Type B pancreatic cell (in vitro differentiated cells): ENCODE data around the gene INTS13. TPM values are rescaled to one million over a fixed set of nuclear protein-coding genes. Genes with fewer than 3 reads are reported as not detected.

Experiments used
- DNase-seq: peaks from one replicate; pipeline ENCODE4 v3.0.0; 2021; ENCODE audit warnings: mixed read lengths; ENCODE audit not compliant: unreplicated experiment; ENCODE audit errors: extremely low spot score
- H3K27ac Mint-ChIP-seq: 2 replicates; pipeline ENCODE4 v1.8.0; 2021; ENCODE audit warnings: mild to moderate bottlenecking, mixed read lengths
- H3K27me3 Mint-ChIP-seq: 2 replicates; pipeline ENCODE4 v1.8.0; 2021; ENCODE audit warnings: mixed read lengths
- H3K36me3 Mint-ChIP-seq: 2 replicates; pipeline ENCODE4 v1.8.0; 2021; ENCODE audit warnings: mixed read lengths
- H3K4me1 Mint-ChIP-seq: one replicate; pipeline ENCODE4 v1.8.0; 2021; ENCODE audit warnings: mixed read lengths; ENCODE audit not compliant: unreplicated experiment
- H3K4me3 Mint-ChIP-seq: 2 replicates; pipeline ENCODE4 v1.8.0; 2021; ENCODE audit warnings: mild to moderate bottlenecking, mixed read lengths
- H3K9me3 Mint-ChIP-seq: 2 replicates; pipeline ENCODE4 v1.8.0; 2021; ENCODE audit warnings: mixed read lengths
- CTCF ChIP-seq: fragments of 200-600 bp; sonication (generic); conservative IDR thresholded peaks from 2 replicates; pipeline ENCODE4 v1.5.0; 2021; ENCODE audit warnings: antibody characterized with exemption, mild to moderate bottlenecking
- long read RNA-seq: library from polyadenylated mRNA; unstranded; transcript quantifications from one replicate; pipeline ENCODE4 v2.0.0, GENCODE V29; 2020
- total RNA-seq: library from RNA; stranded (reverse); gene quantifications from 2 replicates; pipeline ENCODE4 v1.2.1, GENCODE V29; 2021; ENCODE audit warnings: low replicate concordance

The INTS13 gene
- 30.3 and 34.1 TPM in 2 replicates for total RNA-seq
- long read RNA-seq, transcript INTS13-201 (17 exons, 2,974 nt), result major isoform, 63 of 193 reads
- long read RNA-seq, partial matches to known transcripts, result 90 of 193 reads
- long read RNA-seq, other reads (novel, unspliced or antisense), result 40 of 193 reads

- peak; percentile 98 for DNase-seq
- no peak for TF ChIP-seq CTCF
- Mint-ChIP-seq H3K27me3 (no peaks in the 10 kb centered on the region), H3K4me1 (peaks cover 8% of the 10 kb centered on the region), H3K9me3 (no peaks in the 10 kb centered on the region), H3K27ac (peak within 1 kb of the TSS; percentile 99), H3K36me3 (peaks cover 35% of the 10 kb centered on the region), H3K4me3 (peak within 1 kb of the TSS; percentile 98)
These were observed at the start of gene INTS13, which contains the start of gene FGFR1OP2 for GRCh38 chr12:26937863-26938700. INTS13 (minus strand) TSS chr12:26937981; CDS start chr12:26936803, 1,178 bp downstream. FGFR1OP2 (plus strand) TSS chr12:26938470; CDS start chr12:26954159, 15,689 bp downstream.

- Mint-ChIP-seq H3K36me3 (peaks cover 53% of the 10 kb centered on the region), H3K27ac (no peak overlapping the region), H3K27me3 (no peaks in the 10 kb centered on the region), H3K9me3 (no peaks in the 10 kb centered on the region), H3K4me1 (no peaks in the 10 kb centered on the region), H3K4me3 (no peak overlapping the region)
- TF ChIP-seq CTCF, result no peak
- no peak for DNase-seq
These were observed 45.1 kb upstream of the INTS13 start for GRCh38 chr12:26982866-26983265.

- Mint-ChIP-seq H3K27ac (no peak overlapping the region), H3K9me3 (no peaks in the 10 kb centered on the region), H3K4me1 (no peaks in the 10 kb centered on the region), H3K27me3 (no peaks in the 10 kb centered on the region), H3K4me3 (no peak overlapping the region), H3K36me3 (peaks cover 56% of the 10 kb centered on the region)
- TF ChIP-seq CTCF, result no peak
- no peak for DNase-seq
These were observed 42.0 kb upstream of the INTS13 start for GRCh38 chr12:26979733-26980132.

GRCh38 chr12:26978801-26979200 is 41.0 kb upstream of the INTS13 start:
- Mint-ChIP-seq H3K27ac (no peak overlapping the region), H3K4me3 (no peak overlapping the region), H3K27me3 (no peaks in the 10 kb centered on the region), H3K4me1 (no peaks in the 10 kb centered on the region), H3K9me3 (no peaks in the 10 kb centered on the region), H3K36me3 (peaks cover 58% of the 10 kb centered on the region)
- DNase-seq, result no peak
- TF ChIP-seq CTCF, result no peak

GRCh38 chr12:26976687-26977086 is 38.9 kb upstream of the INTS13 start:
- Mint-ChIP-seq H3K9me3 (no peaks in the 10 kb centered on the region), H3K27ac (no peak overlapping the region)

More at GRCh38 chr12:26976687-26977086, 38.9 kb upstream of the INTS13 start:
- no peaks in the 10 kb centered on the region for H3K27me3 Mint-ChIP-seq
- no peak for DNase-seq
- H3K4me3 Mint-ChIP-seq, result no peak overlapping the region
- peaks cover 50% of the 10 kb centered on the region for H3K36me3 Mint-ChIP-seq
- TF ChIP-seq CTCF, result no peak
- H3K4me1 Mint-ChIP-seq, result no peaks in the 10 kb centered on the region
